ENCODE data around the gene PTPRN2. TPM values are rescaled to one million over a fixed set of nuclear protein-coding genes. Genes with fewer than 3 reads are reported as not detected.

The PTPRN2 gene
- total RNA-seq, 1 donor from 2014 or later = 2.4 TPM

DNA sequence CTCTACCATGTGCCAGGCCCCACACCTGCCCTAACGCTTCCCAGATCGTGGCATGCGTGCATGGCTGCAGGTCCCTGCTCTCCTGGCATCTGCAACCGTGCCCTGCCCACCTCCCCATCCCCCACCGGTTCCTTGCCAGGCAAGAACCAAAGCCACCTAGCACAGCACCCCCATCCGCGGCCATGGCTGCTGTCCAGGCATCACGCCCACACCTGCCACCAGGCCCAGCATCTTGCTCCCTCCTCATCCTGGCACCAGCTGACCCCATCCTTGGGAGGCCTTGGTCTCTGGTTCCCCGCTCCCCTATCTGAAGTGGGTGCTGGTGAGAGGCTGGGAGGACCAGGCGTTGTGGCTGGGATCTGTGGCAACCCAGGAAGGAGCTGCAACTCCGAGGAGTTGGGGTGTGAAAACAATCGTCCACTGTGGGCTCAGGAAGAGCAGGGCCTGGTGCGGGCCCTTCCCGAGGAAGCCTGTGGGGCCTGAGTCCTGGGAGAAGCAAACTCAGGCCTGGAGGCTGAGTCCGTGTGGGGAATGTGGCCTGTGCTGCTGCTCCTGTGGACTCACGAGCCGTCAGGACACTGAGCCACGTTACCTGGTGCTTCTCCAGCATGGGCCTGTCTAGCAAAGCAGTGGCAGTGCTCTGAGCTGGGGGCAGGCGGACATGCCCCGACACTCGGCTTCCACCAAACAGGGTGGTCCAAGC is 833.8 kb downstream of the PTPRN2 start:
- no peak overlapping the region for H3K4me3 ChIP-seq (ENCODE audit: low read depth, low read length)
- no peak for DNase-seq (ENCODE audit: low read depth)
- TF ChIP-seq, protein P1, sequence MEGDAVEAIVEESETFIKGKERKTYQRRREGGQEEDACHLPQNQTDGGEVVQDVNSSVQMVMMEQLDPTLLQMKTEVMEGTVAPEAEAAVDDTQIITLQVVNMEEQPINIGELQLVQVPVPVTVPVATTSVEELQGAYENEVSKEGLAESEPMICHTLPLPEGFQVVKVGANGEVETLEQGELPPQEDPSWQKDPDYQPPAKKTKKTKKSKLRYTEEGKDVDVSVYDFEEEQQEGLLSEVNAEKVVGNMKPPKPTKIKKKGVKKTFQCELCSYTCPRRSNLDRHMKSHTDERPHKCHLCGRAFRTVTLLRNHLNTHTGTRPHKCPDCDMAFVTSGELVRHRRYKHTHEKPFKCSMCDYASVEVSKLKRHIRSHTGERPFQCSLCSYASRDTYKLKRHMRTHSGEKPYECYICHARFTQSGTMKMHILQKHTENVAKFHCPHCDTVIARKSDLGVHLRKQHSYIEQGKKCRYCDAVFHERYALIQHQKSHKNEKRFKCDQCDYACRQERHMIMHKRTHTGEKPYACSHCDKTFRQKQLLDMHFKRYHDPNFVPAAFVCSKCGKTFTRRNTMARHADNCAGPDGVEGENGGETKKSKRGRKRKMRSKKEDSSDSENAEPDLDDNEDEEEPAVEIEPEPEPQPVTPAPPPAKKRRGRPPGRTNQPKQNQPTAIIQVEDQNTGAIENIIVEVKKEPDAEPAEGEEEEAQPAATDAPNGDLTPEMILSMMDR (IDR thresholded peaks at IDR 0.05; ENCODE audit: insufficient read depth, low read length, poor library complexity, severe bottlenecking) = no peak
- no peaks in the 10 kb centered on the region for H3K36me3 ChIP-seq (ENCODE audit: control insufficient read depth, insufficient read depth, low read length)
- H3K27me3 ChIP-seq (ENCODE audit: control insufficient read depth, insufficient read depth, low read length) = no peaks in the 10 kb centered on the region

DNA sequence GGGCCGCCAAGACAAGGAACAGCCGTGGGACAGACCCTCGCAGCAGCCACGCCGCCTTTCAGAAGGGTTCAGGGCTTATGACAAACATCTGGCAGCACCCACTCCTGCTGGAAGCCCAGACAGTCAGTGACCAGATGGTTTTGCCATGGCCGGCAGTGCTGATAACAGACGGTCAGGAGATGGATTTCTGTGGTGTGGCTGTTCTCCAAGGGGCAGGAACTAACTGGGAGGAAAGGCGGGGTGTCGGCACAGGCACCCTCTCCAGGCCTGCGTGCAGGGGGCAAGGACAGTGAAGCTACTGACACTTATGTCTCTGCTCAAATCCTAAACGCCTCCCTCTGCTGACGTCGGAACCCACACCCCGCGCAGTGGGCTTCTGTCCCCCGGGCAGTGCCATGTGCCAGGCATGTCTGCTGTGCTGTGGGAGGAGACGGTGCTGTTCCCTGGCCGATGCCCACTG is 834.8 kb downstream of the PTPRN2 start:
- Histone ChIP-seq H3K4me3 (ENCODE audit: low read depth, low read length) (no peak overlapping the region), H3K27me3 (ENCODE audit: control insufficient read depth, insufficient read depth, low read length) (no peaks in the 10 kb centered on the region), H3K36me3 (ENCODE audit: control insufficient read depth, insufficient read depth, low read length) (no peaks in the 10 kb centered on the region)
- no peak for DNase-seq (ENCODE audit: low read depth)
- TF ChIP-seq, protein P1 (IDR thresholded peaks at IDR 0.05; ENCODE audit: insufficient read depth, low read length, poor library complexity, severe bottlenecking) = no peak

DNA sequence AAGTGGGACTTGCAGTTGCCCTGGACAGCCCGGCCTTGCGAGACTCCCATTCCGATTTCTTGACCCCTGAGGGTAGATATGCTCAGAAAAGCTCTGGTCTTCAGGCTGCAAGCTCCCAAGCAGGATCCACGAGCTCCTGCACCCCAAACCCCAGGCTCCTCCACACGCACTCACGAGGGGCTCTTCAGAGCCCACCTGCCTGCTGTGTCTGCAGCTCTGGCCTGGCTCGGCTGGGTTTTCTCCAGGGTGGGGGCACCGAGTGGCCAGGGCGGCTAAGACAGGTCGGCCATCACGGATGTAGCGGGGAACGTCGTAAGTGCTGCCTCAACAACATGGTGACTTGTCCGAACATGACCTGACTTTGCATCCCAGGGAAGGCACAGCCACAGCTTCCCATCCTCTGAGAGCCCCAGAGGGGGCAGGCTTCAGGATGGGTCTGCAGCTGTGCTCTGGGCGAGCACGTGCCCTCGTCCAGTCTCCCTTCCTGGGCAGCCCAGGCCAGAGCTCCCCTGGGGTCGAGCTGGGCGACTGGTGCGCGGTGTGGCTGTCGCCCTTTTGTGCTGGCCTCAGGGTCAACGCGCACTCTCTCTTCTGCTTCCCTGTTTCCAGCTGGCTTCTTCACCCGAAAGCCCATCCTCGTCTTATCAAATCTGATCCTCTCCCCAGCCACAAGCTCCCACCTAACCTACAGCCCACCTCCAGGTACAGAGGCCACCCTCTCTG is 835.5 kb downstream of the PTPRN2 start:
- H3K27me3 ChIP-seq (ENCODE audit: control insufficient read depth, insufficient read depth, low read length) = no peaks in the 10 kb centered on the region
- no peaks in the 10 kb centered on the region for H3K36me3 ChIP-seq (ENCODE audit: control insufficient read depth, insufficient read depth, low read length)
- H3K4me3 ChIP-seq (ENCODE audit: low read depth, low read length) = no peak overlapping the region
- TF ChIP-seq, protein P1 (IDR thresholded peaks at IDR 0.05; ENCODE audit: insufficient read depth, low read length, poor library complexity, severe bottlenecking) = no peak
- DNase-seq (ENCODE audit: low read depth) = no peak

DNA sequence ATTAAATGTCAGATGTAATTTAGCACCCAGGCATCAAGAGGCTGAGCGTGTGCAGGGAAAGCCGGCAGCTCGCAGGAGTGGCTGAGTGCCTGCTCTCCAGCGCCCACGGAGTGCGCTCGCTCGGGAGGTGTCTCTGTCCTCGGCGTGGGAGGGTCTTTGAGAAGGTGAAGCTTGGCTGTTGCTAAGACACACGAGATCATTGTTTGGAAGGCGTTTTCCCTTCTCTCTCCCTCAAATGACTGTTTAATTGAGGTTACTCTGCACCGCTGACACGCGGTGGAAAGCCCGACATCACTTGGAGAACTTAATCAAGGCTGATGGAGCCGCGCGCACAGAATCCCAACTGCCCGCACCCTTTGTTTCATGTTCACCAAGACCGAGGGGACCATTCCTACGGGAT is 836.2 kb downstream of the PTPRN2 start:
- Histone ChIP-seq H3K36me3 (ENCODE audit: control insufficient read depth, insufficient read depth, low read length) (no peaks in the 10 kb centered on the region), H3K4me3 (ENCODE audit: low read depth, low read length) (no peak overlapping the region), H3K27me3 (ENCODE audit: control insufficient read depth, insufficient read depth, low read length) (no peaks in the 10 kb centered on the region)
- TF ChIP-seq, protein P1 (IDR thresholded peaks at IDR 0.05; ENCODE audit: insufficient read depth, low read length, poor library complexity, severe bottlenecking) = no peak
- DNase-seq (ENCODE audit: low read depth) = no peak

DNA sequence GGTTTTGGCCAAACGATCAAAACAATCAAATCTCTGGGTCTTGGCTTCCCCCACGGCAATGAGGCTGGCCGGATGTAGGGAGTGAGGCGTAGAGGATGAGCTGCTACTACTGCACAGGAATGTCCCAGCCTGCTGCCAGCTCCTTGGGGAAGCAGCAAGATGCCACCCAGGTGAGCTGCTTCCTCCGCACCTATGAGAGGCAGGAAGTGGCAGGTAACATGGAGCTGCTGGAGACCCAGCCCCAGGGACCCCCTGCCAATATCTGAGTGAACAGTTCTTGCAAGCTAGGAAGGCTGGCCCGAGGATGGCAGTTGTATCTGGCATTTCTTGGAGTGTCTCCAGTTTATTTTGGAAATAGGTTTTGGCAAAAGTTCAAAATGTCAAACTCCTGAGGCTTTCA is 837.3 kb downstream of the PTPRN2 start:
- Histone ChIP-seq H3K27me3 (ENCODE audit: control insufficient read depth, insufficient read depth, low read length) (no peaks in the 10 kb centered on the region), H3K36me3 (ENCODE audit: control insufficient read depth, insufficient read depth, low read length) (no peaks in the 10 kb centered on the region), H3K4me3 (ENCODE audit: low read depth, low read length) (no peak overlapping the region)
- DNase-seq (ENCODE audit: low read depth) = no peak
- TF ChIP-seq, protein P1 (IDR thresholded peaks at IDR 0.05; ENCODE audit: insufficient read depth, low read length, poor library complexity, severe bottlenecking) = no peak

Measured in kidney epithelial cell (primary cell).